Activated gamma-delta T cell treated with Interleukin-2 at 50 U/mL for 16 hours (primary cell): Measurements from ENCODE around the gene SLC6A2.

Experiments
- DNase-seq: peaks from one replicate; pipeline ENCODE4 v3.0.0-alpha.2; 2020

Gene SLC6A2

DNA sequence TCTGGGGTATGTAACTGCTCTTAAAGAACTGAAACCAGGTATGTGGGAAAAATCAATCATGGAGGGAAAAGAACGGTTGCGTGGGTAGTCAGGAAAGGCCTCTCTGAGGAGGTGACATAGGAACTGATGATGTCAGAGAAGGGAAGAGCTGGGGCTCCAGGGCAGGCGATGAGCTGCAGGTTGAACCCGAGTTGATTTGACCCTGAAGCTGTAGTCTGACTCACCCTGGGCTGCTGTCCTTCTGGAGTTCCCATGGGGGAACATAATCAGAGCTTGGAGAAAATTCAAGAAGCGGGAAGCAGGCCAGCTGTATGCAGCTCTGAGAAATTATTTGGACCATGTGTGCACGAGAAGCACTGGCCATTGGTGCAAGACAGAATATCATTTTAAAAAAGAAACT lies 16.7 kb downstream of the SLC6A2 start:
- DNase-seq, result no peak

DNA sequence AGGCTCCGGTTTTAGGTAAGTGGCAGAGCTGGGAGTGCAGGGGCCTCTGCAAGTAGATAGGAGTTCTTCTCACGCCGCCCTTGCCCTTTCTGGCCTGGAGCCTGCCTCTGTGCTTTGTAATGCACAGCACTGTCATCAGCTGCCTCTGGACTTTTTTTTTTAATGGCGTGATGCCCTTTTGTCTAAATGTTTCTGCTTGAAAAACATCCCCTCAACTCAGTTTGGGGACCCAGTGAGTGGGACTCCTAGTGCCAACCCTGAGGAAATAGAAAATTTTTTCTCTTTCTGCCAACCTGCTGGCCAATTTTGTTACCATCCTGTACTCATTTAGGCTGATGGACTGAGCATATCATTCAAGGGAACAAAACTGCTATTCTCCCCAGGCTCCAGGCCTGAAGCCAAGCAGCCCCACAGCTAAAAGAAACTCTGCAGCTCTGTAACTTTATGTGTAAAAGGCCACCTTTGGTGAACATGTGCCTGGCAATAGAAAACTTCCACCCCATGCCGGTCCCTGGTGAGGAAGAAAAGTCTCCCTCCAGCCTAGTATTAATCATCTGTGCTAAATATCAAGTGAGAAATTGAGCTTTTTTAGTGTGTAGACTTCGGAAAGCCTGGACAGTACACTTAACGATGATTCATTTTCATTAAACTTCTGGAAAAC lies 22.5 kb downstream of the SLC6A2 start:
- DNase-seq, result no peak

DNA sequence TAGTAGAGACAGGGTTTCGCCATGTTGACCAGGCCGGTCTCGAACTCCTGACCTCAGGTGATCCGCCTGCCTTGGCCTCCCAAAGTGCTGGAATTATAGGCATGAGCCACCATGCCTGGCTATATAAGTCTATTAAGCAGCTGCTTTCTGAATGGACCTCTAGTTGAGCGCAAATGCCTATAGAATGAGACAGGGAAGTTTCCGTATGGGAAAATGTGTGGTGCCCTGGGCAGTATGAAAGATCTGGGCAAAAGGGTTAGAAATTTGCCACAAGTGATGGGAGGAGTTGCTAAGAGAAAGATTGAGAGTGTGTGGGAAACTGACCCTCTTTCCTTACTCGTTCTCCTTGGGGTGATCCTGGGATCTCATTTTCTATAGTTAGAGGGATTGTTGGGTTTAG lies 26.3 kb downstream of the SLC6A2 start:
- no peak for DNase-seq

DNA sequence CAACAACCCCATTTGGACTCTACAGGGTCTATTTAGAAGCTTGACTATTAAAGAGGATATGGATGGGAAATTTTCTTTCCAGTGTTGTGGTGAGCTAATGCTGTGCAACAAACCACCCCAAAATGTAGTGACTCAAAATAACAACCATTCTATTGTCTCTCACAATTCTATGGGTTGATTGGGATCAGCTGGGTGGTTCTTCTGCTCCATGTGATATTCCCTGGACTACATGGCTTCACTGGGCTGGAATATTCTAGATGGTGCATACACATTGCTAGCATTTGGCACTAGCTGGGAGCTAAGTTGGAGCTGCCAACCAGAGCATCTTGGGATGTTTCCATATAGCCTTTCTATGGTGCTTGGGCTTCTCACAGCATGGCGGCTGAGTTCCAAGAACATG lies 30.2 kb downstream of the SLC6A2 start:
- no peak for DNase-seq

DNA sequence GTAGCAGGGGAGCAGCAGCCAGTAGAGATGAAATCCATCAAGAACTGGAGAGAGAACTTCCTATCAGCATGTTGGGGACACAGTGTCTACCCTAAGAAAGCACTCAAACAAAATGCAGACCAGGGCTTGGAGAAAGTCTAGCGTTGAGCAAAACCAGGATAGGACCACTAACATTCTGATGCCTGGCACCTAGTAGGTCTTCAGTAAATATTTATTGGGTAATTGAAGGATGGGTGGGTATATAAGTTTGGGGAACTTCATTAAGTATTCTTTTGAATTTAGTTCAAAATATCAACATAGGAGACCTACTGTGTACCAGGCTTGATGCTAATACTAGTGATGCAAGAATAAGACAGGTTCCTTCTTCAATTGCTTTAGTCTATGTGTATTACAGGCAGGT lies 30.9 kb downstream of the SLC6A2 start:
- no peak for DNase-seq

DNA sequence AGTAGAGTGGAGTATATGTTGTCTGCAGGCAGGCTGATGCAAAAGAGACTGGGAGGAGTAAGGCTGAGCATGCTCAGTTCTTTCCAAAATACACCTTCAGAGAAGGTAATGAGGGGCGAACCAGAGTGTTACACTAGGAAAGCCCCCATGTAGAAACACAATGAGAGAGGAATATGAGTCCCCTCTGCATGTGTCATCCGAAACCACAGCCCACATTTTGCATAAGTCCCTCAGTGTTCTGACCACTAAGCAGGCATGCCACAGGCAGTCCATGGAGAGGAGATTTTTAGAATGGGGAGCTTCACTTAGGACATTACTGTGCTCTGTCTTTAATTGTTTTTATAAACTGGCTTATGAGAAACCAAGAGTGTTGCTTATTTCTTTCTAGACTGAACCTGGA lies 32.0 kb downstream of the SLC6A2 start:
- DNase-seq, result no peak

DNA sequence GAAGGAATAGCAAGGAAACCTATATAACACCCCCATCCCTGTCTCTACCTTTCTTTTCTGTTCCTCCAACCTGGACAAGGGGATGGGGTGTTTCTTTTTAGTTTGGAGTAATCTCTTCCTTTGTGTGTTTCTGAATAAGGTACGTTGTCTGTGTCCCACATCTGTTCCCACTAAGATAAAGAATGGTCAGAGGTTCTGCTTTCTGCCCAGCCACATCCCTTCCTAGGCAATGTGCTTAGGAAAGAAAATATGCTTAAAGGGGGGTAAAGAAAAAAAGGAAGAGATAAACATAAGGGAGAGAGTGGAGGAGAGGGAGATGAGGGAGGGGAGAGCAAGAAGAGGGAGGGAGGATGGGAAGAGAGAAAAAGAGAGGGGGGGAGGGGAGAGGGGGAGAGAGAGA lies 35.1 kb downstream of the SLC6A2 start:
- DNase-seq, result no peak

DNA sequence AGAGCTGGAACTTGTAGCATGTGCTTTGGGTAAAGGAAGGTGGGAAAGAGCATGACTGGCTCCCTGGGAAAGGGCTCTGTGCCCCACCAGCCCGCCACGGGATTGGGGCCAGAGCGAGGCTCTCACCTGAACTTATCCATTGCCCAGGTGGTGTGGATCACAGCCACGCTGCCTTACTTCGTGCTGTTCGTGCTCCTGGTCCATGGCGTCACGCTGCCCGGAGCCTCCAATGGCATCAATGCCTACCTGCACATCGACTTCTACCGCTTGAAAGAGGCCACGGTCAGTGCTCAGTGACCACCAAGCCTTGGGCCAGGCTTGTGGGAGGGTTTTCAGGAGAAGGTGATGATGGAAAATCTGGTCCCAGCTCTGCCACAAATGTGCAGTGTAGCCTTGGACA lies 36.0 kb downstream of the SLC6A2 start:
- no peak for DNase-seq

DNA sequence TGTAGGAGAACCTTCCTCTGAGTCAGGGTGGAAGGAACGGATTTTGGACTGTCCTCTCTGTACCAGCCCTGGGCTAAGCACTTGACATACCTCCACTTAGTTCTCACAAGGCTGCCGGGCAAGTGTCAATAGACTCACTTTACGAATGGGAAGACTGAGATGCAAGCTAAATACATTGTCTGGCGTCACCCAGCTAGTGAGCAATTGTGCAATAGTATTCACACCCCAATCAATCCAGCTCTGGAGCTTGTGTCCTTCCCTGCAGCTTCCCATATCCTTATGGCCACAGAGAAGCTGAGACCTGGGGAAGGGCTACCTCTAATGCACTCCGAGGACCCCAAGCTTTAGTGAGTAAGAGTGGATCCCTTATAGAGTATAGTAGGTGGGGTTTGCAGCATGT lies 39.8 kb downstream of the SLC6A2 start:
- DNase-seq, result no peak

DNA sequence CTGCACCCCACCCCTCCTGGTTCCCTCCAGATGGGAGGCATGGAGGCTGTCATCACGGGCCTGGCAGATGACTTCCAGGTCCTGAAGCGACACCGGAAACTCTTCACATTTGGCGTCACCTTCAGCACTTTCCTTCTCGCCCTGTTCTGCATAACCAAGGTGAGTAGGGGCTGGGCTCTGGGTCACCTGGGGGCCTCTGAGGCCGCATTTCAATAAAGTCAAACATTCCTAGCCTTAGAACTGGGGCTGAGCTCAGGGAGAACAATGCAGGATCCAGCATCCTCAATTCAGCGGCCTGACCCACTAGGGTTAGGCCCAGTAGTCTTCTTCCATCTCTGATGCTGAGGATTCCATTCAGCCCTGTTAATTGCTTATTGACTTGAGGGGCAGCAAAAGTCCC lies 42.1 kb downstream of the SLC6A2 start:
- no peak for DNase-seq

DNA sequence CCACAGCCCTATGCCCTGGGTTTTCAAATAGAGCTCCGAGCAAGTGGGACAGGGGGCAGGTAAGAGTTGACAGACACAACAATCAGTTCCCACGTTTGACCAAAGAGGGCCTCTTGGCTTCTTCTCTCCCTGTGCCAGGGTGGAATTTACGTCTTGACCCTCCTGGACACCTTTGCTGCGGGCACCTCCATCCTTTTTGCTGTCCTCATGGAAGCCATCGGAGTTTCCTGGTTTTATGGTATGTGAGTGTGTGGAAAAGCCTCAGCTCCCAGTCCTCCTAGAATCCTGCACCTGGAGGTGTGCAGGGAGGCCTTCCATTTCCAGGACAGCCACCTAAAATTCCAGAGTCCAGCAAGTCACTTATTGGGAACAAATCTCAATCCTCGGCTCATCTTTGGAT lies 42.5 kb downstream of the SLC6A2 start:
- DNase-seq, result no peak

DNA sequence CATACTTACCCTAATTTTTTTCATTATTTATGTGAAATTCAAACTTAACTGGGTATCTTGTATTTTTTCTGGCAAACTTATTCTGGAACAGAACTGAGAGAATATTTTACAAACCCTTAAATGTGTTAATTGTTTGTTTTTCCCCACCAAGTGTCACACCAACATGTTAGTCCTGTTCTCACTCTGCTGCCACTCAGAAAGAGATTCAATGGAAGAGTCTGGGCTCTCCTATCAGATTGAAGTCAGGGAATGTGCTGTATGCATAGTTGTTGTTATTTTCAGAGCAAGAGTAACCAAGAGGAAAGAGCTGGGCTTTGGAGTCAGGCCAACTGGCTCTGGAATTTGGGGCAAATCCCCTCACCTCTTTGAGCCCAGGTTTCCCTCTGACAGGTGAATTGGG lies 43.2 kb downstream of the SLC6A2 start:
- no peak for DNase-seq

DNA sequence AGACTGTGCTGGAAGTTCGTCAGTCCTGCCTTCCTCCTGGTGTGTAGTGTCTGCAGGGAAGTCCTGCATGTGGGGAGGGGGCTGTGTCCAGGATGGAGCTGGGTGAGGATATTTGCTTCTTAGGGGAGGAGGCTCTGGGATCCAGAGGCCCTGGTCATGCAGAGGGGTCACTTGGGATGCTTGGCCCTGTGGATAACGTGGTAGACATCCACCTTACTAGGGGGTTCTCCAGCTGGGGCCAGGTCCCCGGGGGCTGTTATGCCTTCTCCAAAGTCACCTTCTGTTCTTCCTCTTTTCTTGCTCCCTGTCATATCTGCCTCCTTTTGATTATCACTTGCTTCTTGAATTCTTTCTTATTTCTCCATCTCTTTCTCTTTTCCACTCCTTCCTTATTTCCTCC lies 43.8 kb downstream of the SLC6A2 start:
- no peak for DNase-seq

DNA sequence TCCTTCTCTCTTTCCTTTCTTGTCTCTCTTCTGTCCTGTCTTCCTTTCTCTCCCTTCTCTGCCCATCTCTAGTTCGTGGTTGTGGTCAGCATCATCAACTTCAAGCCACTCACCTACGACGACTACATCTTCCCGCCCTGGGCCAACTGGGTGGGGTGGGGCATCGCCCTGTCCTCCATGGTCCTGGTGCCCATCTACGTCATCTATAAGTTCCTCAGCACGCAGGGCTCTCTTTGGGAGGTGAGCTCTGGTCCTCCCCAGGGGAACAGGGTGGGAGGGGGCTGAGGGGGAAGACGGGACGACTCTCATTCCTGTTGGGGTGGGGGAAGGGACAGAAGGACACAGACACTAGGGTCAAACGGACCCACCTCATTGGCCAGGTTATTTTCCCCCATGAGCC lies 44.3 kb downstream of the SLC6A2 start:
- no peak for DNase-seq

DNA sequence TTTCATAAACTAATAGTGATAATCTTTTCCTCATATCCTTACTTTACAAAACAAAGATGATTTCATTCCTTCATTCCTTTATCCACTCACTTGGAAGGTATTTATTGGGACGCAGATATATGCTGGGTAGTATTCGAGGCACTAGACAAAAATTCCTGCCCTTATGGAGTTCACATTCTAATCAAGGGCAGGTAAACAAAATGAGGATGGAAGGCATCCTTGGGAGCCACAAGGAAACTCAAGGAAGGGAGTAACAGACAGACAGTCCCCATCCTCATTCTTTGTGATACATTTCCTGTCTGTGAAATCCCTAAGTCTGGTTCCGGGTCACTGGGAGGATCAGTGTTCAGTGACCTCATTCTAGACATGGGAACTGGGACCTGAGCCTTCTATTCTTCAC lies 45.2 kb downstream of the SLC6A2 start:
- DNase-seq, result no peak

DNA sequence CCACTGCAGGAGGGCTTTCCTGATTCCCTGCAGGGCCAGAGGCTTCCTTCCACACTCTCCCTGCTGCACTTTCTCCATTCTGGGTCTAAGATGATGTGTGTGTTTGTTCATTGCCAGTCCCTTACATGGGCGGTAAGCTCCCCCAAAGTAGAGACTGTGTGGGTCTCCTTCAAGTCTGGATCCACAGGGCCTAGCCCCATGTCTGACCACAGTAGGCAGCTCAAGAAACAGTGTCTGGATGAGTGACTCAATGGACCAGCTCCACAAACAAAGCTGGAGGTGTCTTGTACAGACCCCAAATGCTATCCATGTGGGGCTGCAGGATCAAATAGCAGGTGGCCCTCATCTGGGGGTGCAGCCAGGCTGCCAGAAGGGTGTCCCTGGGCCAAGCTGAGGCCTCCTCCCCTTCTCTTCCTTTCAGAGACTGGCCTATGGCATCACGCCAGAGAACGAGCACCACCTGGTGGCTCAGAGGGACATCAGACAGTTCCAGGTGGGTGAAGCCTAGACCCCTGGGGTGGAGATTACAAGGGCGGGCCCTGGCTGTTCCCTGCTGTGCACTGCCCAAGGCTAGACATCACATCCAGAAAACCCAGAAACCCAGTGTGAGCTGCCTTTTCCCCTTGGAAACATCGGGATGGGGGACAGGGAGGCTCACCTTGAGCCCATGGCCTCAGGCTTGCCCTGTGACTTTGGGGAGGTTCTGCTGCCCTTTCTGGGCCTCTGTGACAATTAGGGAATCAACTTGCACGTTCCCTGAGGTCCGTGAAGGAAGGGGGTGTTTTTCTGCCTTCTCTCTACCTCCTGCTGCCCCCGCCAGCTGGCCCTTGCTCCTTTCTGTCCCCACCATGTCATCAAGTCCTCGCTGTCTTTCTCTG lies 45.9 kb downstream of the SLC6A2 start:
- DNase-seq, result no peak

DNA sequence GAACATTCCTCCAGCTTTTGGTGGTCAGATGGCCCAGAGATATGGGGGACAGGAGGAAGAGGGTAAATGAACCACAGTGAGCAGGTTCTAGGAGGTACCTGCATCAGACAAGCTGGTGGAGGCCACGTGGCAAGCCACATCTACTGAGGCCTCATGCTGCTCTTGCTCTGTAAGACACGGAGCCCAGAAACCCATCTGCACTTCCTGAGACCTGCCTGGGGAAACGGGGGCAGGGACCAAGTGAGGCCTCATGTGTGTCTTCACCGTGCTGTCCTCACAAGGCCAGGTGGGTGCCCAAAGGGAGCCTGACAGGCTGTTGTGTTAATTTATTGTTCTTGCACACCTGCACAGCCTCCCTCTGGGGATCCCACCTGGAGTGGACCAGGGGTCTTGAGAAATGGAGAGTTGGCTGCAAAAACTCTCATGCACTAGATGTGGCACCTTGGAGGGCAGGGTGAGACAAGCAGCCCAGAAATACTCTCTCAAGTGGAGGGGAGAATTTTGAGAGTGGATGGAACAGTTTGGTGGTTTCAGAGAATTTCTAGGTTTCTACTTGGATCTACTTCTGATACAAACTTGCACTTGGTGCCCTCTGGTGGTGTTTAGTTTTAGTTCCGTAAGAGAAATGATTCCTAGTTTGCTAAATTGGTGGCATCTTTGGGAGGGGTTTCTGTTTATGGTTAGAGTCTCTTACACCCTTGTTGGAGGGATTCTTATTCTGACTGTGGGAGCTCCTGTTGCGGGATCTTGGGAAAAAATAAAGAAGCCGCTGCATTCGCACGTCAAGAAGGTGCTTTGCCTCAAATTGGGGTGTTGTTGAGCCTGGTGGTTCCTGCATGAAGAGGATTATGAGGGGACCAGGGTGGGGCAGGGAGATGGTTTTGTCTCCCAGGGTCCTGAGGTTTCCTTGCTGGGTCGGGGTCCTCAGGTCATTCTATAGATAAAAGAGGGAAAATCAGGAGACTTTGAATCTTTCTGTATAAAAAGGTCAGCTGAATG lies 47.5 kb downstream of the SLC6A2 start:
- DNase-seq, result no peak

DNA sequence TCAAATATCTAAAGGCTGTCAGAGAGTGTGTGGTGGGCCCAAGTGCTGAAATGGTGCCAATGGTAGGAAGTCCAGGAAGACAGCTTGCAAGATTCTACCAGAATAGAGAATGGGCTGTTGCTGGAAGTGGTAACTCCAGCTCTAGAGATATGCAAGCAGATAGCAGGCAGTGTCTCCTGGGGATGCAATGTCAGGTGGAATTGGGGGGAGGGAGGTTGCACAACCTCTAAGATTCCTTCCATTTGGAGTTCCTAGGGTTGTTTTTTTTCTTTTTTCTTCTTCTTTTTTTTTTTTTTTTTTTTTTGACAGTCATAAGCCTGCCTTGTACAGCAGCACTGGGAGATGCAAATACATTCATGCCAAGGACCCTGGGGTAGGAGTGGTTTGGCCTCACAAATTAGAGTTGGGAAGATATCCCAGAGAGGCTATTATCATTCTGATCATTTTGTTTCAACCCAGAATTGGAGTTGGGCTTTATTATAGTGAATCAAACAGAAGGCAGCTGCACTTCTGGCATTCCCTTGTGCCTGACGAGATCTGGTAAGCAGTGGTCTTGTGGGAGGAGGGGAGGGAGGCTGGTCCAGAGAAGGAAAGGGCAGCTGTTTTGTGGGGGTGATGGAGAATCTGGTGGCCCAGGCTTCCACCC lies 51.1 kb downstream of the SLC6A2 start:
- no peak for DNase-seq

DNA sequence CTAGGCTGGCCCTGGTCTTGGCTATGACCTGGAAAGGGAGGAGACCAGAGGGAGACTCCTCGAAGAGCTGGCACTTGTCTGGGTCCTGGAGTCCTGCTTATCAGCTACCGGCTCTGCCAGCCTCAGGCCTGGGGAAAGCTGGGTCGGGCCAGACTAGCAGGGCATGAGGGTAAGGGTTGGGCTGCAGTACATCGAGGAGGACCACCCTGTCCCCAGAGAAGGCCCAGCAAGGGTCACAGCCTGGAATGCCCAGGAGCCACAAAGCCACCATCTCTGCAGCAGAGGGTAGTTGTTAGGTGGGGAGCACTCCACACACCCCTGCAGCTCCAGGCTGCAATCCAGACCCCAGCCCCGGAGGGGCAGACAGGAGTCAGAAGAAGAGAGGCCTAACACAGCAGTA lies 54.0 kb downstream of the SLC6A2 start:
- no peak for DNase-seq

DNA sequence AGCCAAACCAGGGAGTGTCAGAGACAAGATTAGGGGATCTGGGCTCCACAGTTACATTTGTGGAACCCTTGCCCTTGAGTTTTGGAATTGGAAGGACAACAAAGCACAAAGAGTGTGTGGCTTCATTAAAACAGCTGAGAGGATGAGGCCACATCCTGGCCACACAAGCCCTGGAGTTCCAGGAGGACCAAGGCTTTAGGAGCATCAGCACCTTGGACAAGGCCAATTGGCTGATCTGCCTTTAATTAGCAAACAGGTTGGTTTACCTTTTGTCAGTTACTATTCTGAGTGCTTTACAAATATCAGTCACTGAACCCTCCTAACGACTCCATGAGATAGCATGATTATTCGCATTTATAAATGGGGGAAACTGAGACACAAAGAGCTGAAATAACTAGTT lies 54.7 kb downstream of the SLC6A2 start:
- DNase-seq, result no peak

DNA sequence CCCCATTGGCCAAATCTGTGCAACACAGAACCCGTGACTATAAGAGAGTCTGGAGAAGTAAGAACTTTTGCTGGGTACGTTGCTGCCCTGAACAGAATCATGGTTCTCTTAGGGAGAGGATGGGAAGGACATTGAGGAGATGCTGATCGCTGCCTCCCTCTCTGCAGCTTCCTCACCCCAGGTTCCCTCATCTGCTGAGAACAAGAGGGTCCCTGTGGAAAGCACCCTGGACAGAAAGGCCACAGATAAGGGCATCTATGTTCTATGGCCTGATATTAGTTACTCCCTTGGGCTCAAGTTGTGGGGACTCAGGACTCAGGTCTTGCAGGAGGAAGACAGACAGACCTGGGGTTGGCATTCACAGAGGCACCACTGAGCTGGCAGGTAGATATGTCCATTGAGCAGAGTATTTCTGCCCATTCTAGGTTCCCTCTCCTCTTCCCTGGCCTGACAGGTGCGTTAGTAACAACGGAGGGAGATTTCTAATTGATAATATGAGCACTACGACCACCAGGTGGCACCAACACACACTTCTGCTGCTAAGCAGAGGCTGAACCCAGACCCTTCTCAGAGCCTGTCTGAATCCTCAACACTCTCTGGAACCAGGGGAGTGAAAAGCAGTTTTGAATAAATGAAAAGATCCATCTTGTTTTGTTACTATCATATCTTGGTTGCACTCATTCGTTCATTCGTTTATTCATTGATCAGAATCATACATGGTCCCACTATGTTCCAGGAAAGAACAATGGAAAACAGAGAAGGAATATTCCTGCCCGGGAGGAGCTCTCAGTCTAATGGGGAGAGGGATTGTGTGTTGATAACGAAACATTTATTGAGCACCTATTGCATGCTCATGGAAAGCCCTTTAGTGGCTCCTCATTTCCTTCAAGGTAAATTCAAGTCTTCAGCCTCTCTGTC lies 56.4 kb downstream of the SLC6A2 start:
- DNase-seq, result peak; percentile 60

DNA sequence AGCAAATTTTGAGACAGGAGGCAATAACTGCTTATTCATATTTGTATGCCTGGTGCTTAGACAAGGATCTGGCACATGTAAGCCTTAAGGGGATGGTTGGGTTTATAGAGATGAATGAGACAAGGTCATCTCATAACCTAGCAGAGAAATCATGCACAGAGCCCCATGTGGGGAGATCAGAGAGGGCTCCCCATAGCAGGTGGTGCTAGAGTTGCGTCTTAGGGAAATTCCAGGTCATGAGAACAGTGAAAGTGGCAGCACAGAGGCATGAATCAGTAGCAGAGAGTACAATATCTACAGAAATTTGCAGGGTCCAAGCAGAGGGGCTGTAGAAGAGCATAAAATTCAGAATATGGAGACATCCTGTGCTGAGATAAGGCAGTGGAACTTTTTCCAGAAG lies 57.3 kb downstream of the SLC6A2 start:
- DNase-seq, result no peak
